ENCODE data around the gene MAPT.
"Not testable (repeated sequence)": the region's sequence is repeated elsewhere in the genome, so short reads cannot be mapped to it uniquely, and the experiment has no call there.

The MAPT gene

DNA sequence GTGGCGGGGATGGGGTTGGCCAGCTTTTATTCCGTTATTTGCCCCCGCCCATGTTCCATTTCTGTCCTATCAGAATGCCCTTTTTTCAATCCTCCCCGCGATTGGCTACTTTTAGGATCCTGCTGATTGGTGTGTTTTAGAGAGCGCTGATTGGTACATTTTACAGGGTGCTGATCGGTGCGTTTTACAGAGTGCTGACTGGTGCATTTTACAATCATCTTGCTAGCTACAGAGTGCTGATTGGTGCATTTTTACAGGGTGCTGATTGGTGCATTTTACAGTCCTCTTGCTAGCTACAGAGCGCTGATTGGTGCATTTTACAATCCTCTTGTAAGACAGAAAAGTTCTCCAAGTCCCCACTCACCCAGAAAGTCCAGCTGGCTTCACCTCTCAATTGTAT lies 32.2 kb upstream of the MAPT start:
- DNase-seq (ENCODE audit: low read depth), result not testable (repeated sequence)

DNA sequence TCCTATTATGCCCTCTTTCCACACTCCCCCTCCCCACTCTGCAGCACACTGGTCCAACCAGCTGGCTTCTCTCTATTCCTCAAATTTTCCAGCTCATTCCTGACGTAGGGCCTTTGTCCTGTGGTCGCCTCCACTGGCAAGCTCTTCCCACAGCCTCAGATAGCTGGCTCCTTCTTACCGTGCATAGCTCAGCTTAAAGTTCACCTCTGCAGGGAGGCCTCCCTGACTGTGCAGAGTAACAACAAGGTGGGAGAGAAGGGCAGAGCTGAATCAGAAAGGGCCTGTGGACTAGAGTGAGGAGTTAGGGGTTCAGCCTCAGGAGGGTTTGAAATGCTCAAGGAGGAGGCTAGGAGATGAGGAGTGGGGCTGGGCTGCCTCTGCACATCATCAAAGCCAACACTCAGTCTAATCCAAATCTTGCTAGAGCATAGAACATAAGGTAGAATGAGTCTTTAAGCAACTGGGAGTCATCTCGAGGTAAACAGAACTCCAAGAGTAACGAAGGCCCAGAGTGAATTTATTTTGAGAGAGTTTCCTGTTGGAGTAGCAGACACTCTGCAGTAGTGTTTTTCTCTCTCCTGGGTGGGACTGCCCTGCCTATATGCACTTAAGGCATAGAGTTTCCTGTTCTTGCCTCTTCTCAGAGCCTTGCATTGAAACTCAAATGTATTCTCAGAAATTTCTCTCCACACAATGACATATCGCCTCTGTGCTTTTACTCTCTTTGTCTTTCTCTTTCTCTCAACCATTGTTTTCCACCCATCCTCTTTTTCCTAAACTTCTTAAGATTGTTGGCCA lies 30.3 kb upstream of the MAPT start:
- DNase-seq (ENCODE audit: low read depth), result no peak

DNA sequence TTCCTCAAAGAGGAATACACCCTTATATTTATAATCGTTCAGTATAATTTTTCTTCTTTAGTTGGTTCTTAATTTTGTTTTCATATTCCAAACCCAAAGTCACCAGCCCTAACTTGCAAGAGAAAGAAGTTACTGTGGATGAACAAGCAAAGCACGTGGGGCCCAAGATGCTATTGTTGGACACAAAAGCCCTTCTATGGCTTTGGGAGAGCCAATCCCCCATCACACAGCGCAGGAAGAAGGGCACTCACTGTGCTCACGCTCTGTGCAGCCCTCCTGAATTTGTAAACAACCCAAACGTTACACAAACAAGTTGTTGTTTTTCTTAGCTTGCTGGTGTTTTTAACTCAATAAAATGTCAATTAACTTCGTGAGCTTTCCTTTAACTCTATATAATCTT lies 27.2 kb upstream of the MAPT start:
- no peak for DNase-seq (ENCODE audit: low read depth)

DNA sequence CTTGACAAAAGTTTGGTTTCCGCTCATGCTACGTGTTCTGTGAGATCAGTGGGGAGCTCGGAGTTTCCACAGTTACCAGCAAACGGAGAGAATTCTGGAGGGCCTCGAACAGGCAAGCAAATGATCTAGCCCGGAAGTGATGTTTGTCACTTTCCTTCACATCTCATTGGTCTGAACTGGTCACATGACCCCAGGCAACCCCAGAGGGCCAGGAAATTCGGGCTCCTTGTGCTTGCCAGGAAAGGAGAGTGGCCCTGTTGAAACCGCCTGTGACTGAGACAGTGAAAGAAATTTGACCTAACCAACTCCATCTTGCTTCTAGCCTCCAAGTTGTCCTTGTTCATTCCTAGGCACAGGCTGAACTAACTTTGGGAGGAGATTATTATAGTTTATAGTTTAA lies 26.7 kb upstream of the MAPT start:
- no peak for DNase-seq (ENCODE audit: low read depth)

DNA sequence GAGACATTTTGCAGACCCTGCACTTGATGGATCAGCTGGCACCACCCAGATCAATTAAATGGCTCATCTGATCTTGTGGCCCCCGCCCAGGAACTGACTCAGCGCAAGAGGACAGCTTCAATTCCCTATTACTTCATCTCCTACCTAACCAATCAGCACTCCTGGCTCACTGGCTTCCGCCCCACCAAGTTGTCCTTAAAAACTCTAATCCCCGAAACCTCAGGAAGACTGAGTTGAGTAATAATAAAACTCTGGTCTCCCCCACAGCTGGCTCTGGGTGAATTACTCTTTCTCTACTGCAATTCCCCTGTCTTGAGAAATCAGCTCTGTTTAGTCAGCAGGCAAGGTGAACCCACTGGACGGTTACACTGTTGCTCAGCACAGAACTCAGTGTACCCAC lies 26.1 kb upstream of the MAPT start:
- DNase-seq (ENCODE audit: low read depth), result no peak

DNA sequence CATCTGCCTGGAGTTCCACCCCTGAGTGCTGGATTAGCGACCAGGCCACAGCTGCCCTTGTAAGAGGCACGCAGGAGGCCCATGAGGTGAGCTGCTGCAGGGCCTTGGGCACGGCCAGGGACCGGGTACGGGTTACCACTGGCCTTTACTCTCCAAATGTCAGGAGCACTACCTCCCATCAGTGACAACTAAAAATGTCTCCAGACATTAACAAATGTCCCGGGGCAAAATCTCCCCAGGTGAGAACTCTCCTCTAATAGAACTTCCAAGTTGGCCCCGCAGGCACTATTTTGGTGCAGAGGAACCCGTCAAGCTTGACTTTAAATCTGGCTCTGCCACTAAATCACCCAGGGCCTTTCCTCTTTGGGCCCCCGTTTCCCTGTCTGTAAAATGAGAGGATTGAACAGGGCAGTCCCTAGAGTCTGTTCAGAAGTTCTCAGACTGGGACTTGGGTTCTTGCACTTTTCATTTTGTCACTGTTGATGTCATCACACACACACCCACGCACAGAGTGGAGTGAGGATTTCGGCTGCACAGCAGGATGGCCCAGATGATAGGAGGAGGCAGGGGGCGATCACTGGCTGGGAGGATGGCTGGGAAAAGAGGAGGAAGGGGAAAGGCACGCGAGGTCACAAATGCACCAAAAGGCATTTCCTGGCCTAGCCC lies 24.5 kb upstream of the MAPT start:
- no peak for DNase-seq (ENCODE audit: low read depth)

DNA sequence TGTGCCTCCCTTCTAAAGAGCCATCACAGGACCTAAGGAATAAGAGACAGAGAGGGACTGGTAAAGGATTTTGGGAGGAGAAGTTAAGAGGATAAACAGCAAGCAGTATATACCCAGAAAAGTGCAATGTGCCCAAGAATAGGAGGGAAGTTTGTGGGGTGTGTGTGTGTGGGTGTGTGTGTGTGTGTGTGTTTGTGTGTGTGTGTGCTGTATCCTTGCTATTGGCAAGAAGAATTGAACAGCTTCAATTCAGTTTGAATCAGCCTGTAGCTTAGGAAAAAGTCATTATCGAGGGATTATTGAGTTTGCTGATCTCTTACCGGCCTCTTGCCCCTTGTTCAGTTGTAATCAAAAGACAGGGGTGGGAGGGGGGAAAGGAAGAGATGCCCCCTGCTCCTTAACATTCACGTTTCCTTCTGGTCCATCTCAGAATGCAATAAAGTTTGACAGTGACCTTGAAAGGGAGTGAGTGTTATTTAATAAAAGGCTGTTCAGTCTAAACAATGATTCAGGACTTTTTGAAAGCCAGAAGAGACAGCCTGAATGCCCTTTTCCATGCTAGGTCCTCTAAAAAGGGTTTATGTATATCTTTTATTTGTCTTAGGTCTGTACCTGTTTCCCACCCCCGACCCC lies 23.9 kb upstream of the MAPT start:
- no peak for DNase-seq (ENCODE audit: low read depth)

DNA sequence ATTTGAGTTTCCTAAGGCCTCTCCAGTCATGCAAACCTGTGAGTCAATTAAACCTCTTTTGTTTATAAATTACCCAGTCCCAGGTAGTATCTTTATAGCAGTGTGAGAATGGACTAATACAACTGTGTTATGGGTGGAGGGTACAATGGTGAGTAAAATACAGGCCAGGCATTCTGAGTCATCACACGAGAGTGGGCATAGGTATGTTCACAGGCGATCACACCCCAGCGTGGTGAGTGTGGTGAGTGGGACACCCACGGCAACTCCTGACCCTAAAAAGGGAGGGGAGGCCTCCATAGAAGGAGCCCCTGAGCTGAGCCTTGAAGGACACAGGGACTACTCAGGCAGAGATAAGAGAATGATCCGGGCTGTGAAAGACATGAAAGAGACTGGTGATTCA lies 22.6 kb upstream of the MAPT start:
- no peak for DNase-seq (ENCODE audit: low read depth)

DNA sequence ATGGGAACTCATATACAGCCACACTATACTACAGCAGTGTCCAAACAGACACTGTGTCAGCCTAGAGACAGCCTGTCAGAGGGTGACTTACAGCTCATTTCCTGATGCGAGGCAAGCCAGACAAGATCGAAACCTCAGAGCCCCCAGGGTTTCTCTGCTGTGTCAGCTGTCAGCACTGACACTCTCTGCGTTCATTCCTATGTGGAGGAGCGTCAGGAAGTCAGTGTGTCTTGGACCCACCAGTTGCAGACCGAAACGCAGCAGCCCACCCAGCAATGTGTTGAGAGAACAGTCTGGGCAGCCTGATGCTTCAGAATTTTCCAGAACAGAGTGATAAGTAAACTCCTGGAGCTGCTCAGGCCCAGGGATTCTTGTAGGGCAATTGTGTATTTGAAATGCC lies 20.6 kb upstream of the MAPT start:
- no peak for DNase-seq (ENCODE audit: low read depth)

DNA sequence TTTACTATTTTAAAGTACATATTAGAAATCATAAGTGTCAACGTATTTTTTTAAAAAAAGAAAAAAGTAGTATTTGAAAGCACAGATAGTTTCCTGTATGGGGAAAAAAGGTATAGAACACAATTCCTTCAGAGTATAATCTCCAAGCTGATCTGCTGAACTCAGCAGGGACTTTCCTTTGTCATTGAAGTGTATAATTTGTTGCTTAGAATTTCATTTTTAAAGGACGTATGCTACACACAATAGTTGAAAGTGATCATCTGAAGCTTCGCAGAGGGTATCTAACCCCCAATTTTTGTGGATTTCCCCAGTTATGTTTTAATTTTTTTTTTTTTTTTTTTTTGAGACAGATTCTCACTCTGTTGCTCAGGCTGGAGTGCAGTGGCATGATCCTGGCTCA lies 20.2 kb upstream of the MAPT start:
- no peak for DNase-seq (ENCODE audit: low read depth)

DNA sequence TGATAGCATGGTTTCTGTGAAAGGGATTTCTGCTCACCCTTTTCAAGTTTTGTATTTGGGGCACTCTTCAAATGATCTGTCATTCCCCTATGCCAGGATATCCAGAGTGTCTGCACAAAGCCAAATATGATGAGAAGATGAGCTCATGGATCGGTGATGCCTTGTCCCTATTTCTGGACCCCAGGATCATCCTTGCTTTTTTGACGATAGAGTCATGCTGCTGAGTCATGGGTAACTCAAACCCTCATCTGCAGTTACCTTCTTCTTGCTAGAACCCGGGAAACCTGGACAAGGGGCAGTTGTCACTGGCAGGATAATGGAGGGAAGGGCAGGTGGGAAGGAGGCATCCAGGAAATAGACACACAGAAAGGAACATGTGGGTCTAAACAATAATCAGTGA lies 17.8 kb upstream of the MAPT start:
- DNase-seq (ENCODE audit: low read depth), result no peak

DNA sequence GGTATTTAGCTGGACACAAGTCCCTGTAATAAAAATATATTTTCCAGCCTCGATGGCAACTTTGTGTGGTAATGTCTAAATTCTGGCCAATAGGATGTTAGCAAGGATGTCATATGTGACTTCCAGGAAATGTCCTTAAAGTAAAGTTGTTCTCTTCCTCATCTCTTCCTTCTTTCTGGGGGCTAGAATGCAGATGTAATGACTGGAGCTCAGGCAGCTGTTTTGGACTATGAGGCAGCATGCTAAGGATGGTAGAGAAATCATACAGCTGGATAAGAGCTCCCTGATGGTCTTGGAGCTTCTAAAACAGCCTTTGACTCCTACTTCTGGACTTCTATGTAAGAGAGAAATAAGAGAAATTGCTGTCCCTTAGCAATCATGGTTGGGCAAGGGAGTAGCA lies 16.9 kb upstream of the MAPT start:
- no peak for DNase-seq (ENCODE audit: low read depth)

DNA sequence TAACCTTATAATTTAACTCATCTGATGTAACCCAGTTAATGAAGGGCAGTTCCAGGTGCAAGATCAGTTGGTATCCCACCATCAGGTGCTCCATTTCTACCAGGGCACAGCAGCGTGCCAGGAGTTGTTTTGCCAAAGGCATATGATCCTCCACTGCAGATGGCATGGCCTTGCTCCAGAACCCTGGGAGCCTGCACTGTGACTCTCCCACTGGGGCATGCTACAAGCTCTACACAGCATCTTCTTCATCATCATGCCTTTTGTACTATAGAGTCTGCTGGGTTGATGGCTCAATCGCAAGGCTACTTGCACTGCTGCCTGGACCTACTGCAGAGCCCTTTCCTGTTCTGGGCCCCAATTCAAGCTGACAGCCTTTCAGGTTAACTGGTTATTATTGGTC lies 11.3 kb upstream of the MAPT start:
- DNase-seq (ENCODE audit: low read depth), result no peak

DNA sequence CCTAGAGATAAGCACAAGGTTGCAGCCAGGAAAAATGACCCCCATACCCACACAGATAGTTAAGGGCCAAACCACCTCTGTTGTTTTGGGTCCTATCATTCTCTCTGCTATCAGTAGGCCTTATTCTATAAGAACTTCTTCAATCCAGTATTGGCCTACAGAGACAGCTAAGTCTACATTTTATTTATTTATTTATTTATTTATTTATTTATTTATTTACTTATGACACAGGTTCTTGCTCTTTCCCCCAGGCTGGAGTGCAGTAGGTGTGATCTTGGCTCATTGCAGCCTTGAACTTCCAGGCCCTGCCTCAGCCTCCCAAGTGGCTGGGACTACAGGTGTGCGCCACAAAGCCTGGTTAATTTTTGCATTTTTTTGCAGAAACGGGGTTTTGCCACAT lies 7.5 kb upstream of the MAPT start:
- DNase-seq (ENCODE audit: low read depth), result no peak

DNA sequence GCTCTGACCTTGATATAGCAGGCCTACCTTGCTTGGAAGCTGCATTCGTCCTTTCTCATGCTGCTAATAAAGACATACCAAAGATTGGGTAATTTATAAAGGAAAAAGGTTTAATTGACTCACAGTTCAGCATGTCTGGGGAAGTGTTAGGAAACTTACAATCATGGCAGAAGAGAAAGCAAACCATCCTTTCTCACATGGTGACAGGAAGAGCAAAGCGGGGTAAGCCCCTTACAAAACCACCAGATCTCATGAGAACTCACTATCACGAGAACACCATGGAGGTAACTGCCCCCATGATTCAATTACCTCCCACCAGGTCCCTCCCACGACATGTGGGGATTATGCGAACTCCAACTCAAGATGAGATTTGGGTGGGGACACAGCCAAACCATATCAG lies 6.0 kb upstream of the MAPT start:
- no peak for DNase-seq (ENCODE audit: low read depth)

DNA sequence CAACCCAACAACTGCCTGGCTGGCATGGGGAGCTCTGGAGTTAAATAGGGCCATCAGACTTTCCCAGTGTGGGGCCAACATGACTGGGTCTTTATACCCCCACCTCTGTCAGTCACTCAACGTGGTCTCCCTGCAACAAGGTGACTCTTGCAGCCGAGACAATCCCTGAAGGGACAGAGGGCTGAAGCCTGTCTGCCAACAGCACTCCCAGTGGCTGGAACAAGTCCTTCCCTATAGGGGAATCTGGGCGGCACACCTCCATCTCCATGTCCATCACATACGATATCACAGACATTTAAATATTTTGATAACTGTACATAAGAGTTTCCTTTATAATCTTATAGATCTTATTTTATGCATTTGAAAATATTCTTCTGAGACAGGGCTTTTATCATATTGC lies 4.8 kb upstream of the MAPT start:
- no peak for DNase-seq (ENCODE audit: low read depth)

DNA sequence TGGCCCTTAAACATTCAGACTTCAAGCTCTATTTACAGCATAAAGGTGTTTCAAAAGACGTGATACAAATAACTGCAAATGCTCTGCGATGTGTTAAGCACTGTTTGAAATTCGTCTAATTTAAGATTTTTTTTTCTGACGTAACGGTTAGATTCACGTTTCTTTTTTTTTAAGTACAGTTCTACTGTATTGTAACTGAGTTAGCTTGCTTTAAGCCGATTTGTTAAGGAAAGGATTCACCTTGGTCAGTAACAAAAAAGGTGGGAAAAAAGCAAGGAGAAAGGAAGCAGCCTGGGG lies 681 bp upstream of the MAPT start:
- no peak for DNase-seq (ENCODE audit: low read depth)

DNA sequence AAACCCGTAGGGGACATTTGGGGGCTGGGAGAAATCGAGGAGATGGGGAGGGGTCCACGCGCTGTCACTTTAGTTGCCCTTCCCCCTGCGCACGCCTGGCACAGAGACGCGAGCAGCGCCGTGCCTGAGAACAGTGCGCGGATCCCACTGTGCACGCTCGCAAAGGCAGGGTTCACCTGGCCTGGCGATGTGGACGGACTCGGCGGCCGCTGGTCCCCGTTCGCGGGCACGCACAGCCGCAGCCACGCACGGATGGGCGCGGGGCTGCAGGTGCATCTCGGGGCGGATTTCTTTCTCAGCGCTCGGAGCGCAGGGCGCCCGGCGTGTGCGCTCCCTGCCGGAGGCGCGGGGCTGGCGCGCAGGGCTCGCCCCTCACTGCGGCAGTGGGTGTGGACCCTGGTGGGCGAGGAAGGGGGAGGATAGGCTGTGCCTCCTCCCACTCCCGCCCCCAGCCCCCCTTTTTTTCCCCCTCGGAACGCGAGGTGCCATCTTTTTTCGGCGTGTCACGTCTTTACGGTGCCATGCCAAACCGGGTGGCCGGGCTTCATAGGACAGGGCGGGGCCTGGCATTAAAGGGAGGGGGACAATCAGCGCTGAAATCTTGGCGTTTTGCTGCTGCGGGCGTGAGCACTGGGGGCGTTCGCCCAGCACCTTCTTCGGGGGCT lies 1.1 kb downstream of the MAPT start:
- DNase-seq (ENCODE audit: low read depth), result no peak

DNA sequence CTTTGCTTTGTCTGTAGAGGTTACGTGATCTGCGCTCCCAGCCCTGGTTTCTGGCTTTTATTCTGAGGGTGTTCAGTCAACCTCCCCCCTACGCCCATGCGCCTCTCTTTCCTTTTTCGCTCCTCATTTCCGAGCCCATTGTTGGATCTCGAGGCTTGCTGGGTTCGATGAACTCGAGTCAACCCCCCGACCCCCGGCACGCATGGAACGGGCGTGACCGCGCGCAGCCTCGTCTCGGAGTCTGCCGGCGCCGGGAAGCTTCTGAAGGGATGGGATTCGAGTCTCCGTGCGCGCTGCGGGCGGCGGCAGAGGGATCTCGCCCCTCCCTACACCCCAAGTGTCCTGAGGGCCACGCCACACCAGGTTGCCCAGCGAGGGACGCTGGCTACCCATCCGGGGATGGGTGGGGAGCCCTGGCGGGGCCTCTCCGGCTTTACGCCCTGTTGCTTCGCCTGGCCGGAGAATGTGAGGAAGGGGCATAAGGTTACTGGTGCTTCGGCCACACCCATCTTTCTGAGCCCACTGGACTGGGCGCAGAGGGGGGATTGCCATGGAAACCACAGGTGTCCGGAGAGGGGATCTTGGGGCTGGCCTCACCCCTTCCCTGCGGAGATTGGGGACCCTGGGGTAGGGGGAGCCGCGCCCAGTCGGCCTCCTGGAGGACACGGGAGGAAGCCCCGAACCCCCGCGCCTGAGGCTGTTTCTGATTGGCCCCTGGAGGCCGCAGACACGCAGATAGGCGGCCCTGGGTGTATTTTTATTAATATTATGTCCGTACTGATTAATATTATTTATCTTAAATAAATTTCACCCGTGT lies 1.8 kb downstream of the MAPT start:
- DNase-seq (ENCODE audit: low read depth), result no peak

DNA sequence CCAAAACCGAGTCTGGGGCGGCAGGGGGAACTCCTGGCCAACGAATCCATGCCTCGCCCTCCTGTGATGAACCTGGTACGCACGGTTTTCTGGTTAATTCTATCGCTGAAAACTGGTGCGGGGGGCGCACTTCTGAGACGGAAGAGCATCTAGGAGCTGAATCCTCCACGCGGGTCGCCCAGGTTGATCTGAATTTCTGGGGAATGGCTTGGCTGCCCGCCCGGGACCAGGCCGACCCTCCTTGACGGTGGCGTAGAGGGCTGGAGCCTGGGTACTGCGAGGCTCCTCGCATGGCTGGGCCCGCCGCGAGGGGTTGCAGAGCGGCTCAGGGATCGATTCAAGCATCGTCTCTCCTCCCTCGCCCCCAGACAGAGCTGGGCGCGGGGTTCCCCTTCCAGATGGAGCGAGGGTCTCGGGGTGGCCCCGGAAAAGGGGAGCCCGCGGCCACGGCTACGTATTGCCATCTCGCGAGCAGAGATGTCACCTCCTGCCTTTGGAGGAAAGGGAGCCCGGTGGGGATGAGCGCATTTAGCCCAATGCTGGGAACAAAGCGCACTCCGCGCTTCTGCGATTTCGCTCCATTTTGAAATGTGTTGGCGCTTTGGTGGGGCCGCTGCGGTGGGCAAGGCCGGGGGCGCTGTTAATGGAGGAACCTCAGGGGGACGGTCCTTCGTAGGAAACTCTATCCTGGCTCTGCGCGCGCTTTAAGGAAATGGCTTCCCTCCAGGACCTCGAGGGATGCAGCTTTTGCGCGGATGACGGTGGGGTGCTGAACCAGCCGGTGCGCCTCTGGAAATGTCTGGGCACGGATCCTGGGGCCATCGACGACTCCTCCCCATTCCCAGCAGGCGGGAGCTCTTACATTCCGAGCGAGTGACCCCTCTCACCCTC lies 2.7 kb downstream of the MAPT start:
- no peak for DNase-seq (ENCODE audit: low read depth)

DNA sequence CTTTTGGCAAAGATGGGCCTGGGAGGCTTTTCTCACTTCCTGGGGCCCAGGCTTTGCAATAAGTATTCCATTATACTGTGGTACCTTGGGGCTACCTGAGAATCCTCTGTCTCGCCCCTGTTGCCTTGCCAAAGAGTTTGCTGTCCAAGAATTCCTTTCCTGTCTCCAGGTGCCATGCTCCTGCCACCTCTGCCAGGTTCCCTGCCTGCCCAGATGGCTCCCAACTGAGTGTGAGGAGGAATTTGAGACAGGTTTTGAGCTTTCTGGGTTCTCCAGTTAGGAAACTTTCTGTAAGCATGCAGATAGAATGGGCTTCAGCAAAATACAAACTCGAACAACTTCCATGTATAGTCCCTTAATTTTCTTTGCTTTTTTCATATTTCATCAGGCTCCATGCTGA lies 5.8 kb downstream of the MAPT start:
- DNase-seq (ENCODE audit: low read depth), result no peak
